H1 (cell line): ENCODE measurements around the gene RPS19. TPM values are rescaled to one million over a fixed set of nuclear protein-coding genes. Genes with fewer than 3 reads are reported as not detected.

Source experiments
- CTCF ChIA-PET: fragments of 300-600 bp; sonication (Branson Sonifier 250); formaldehyde crosslinking; loops from one replicate; lab custom pipeline; 2021; ENCODE audit not compliant: partially characterized antibody; lab: Charles Lee
- POLR2A ChIA-PET: fragments of 300-600 bp; sonication (Branson Sonifier 250); formaldehyde crosslinking; loops from one replicate; lab custom pipeline; 2021; ENCODE audit warnings: inconsistent platforms; ENCODE audit not compliant: partially characterized antibody; lab: Charles Lee
- DNase-seq, 2 experiments: peaks; one replicate each; pipeline versions ENCODE4 v3.0.0 to v3.0.0-alpha.2; 2010 to 2022; ENCODE audit warnings: low spot score in 2 of 2, low read depth in 1 of 2, mixed read lengths in 1 of 2
- FAIRE-seq: peaks from 2 replicates; lab custom pipeline; 2011; peaks lifted over from hg19 to GRCh38; lab: Jason Lieb, UNC
- H2AFZ ChIP-seq: 2 replicates; pipeline ENCODE4 v1.8.1; 2012; ENCODE audit warnings: low read length, inconsistent platforms
- H2AK5ac ChIP-seq: 2 replicates; pipeline ENCODE4 v1.6.1; 2013; ENCODE audit warnings: low read depth, low read length
- H2BK120ac ChIP-seq: replicated peaks from 2 replicates; pipeline ENCODE3; 2013; ENCODE audit warnings: low read depth, low read length, inconsistent platforms
- H2BK12ac ChIP-seq: 2 replicates; pipeline ENCODE4 v1.6.1; 2013; ENCODE audit warnings: low read depth, low read length
- H2BK15ac ChIP-seq: 2 replicates; pipeline ENCODE4 v1.6.1; 2013; ENCODE audit warnings: low read length
- H2BK20ac ChIP-seq: 2 replicates; pipeline ENCODE4 v1.6.1; 2013; ENCODE audit warnings: low read length
- H2BK5ac ChIP-seq: 2 replicates; pipeline ENCODE4 v1.6.1; 2013; ENCODE audit warnings: low read depth, low read length
- H3K14ac ChIP-seq: 2 replicates; pipeline ENCODE4 v1.6.1; 2013; ENCODE audit warnings: inconsistent platforms; ENCODE audit not compliant: insufficient read length
- H3K18ac ChIP-seq: 2 replicates; pipeline ENCODE4 v1.6.1; 2013; ENCODE audit warnings: low read length; ENCODE audit errors: extremely low read depth
- H3K23ac ChIP-seq: 2 replicates; pipeline ENCODE4 v1.6.1; 2013; ENCODE audit warnings: inconsistent platforms; ENCODE audit not compliant: insufficient read length
- H3K23me2 ChIP-seq: 2 replicates; pipeline ENCODE4 v1.6.1; 2013; ENCODE audit warnings: low read depth, low read length
- H3K27ac ChIP-seq: 2 replicates; pipeline ENCODE4 v1.6.1; 2011; ENCODE audit warnings: low read depth, low read length, inconsistent platforms
- H3K27me3 ChIP-seq, 4 experiments: replicated peaks in 1 of 4; 1 replicate in 1 of 4; 2 replicates in 3 of 4; pipeline versions ENCODE4 v1.6.1 to v1.8.1; 2011 to 2013; ENCODE audit warnings: low read length in 3 of 4, mild to moderate bottlenecking in 3 of 4, inconsistent platforms in 2 of 4, mixed read lengths in 2 of 4, moderate library complexity in 1 of 4; ENCODE audit not compliant: control insufficient read depth in 3 of 4, insufficient read depth in 3 of 4; ENCODE audit errors: extremely low read depth in 1 of 4
- H3K36me3 ChIP-seq, 4 experiments: 2 replicates each; pipeline versions ENCODE4 v1.6.1 to v1.8.1; 2011 to 2013; ENCODE audit warnings: mild to moderate bottlenecking in 4 of 4, low read length in 3 of 4, moderate library complexity in 2 of 4, control low read depth in 1 of 4, inconsistent platforms in 1 of 4; ENCODE audit not compliant: insufficient read depth in 4 of 4, control insufficient read depth in 2 of 4
- H3K4ac ChIP-seq: replicated peaks from 2 replicates; pipeline ENCODE3; 2013; ENCODE audit warnings: low read length, low read depth, mixed read lengths, inconsistent platforms; ENCODE audit not compliant: insufficient read length
- H3K4me1 ChIP-seq, 4 experiments: replicated peaks in 1 of 4; 1 replicate in 1 of 4; 2 replicates in 3 of 4; pipeline versions ENCODE4 v1.6.1 to v1.8.1; 2011 to 2013; ENCODE audit warnings: low read length in 3 of 4, inconsistent platforms in 2 of 4, mixed read lengths in 1 of 4; ENCODE audit not compliant: insufficient read depth in 4 of 4, control insufficient read depth in 3 of 4
- H3K4me2 ChIP-seq, 2 experiments: 2 replicates each; pipeline versions ENCODE4 v1.6.1 to v1.8.1; 2011 to 2013; ENCODE audit warnings: low read depth in 2 of 2, low read length in 2 of 2, control low read depth in 1 of 2, inconsistent platforms in 1 of 2, mild to moderate bottlenecking in 1 of 2; ENCODE audit not compliant: insufficient read depth in 1 of 2
- H3K4me3 ChIP-seq, 4 experiments: fragments of 200-600, 300-600 bp in 1 of 4; sonication (generic), shearing (Covaris generic), sonication (Bioruptor Twin) in 1 of 4; 2 replicates each; pipeline versions ENCODE4 v1.5.1 to v1.8.1; 2011 to 2016; ENCODE audit warnings: low read length in 4 of 4, low read depth in 3 of 4, control low read depth in 2 of 4, inconsistent platforms in 2 of 4, mild to moderate bottlenecking in 2 of 4, mixed read lengths in 1 of 4, moderate library complexity in 1 of 4; ENCODE audit not compliant: insufficient read depth in 2 of 4; ENCODE audit errors: extremely low read depth in 1 of 4
- H3K56ac ChIP-seq: replicated peaks from 2 replicates; pipeline ENCODE3; 2013; ENCODE audit warnings: low read depth, mild to moderate bottlenecking, mixed read lengths, low read length, inconsistent platforms; ENCODE audit not compliant: insufficient read length
- H3K79me1 ChIP-seq: 2 replicates; pipeline ENCODE4 v1.6.1; 2013; ENCODE audit warnings: low read depth, low read length, control low read depth
- H3K79me2 ChIP-seq, 2 experiments: 2 replicates each; pipeline versions ENCODE4 v1.6.1 to v1.8.1; 2012 to 2013; ENCODE audit warnings: low read length in 2 of 2, mild to moderate bottlenecking in 2 of 2, inconsistent platforms in 1 of 2; ENCODE audit not compliant: insufficient read depth in 2 of 2, control insufficient read depth in 1 of 2
- H3K9ac ChIP-seq, 4 experiments: replicated peaks in 1 of 4; 1 replicate in 1 of 4; 2 replicates in 3 of 4; pipeline versions ENCODE4 v1.6.1 to v1.8.1; 2011 to 2013; ENCODE audit warnings: low read depth in 3 of 4, low read length in 3 of 4, control low read depth in 2 of 4, mild to moderate bottlenecking in 2 of 4, moderate library complexity in 2 of 4, inconsistent platforms in 1 of 4; ENCODE audit errors: extremely low read depth in 1 of 4
- H3K9me3 ChIP-seq, 2 experiments: 2 replicates each; pipeline versions ENCODE4 v1.6.1 to v1.8.1; 2012 to 2013; ENCODE audit warnings: mild to moderate bottlenecking in 2 of 2, moderate library complexity in 2 of 2, control low read depth in 1 of 2, inconsistent platforms in 1 of 2, low read depth in 1 of 2, low read length in 1 of 2, mixed read lengths in 1 of 2; ENCODE audit not compliant: insufficient read depth in 2 of 2
- H4K20me1 ChIP-seq, 2 experiments: replicated peaks in 1 of 2; 2 replicates each; pipeline versions ENCODE3 to v1.8.1; 2011 to 2013; ENCODE audit warnings: inconsistent platforms in 2 of 2, low read length in 2 of 2, mild to moderate bottlenecking in 1 of 2; ENCODE audit not compliant: insufficient read depth in 2 of 2, control insufficient read depth in 1 of 2
- H4K5ac ChIP-seq: 2 replicates; pipeline ENCODE4 v1.6.1; 2013; ENCODE audit warnings: low read length, low read depth, mixed read lengths, inconsistent platforms; ENCODE audit not compliant: insufficient read length
- H4K8ac ChIP-seq: 2 replicates; pipeline ENCODE4 v1.8.0; 2013; ENCODE audit warnings: mild to moderate bottlenecking, moderate library complexity, low read length, inconsistent platforms; ENCODE audit not compliant: insufficient read depth; ENCODE audit errors: extremely low read depth
- H4K91ac ChIP-seq: replicated peaks from 2 replicates; pipeline ENCODE3; 2013; ENCODE audit warnings: low read length, mixed read lengths, inconsistent platforms; ENCODE audit not compliant: insufficient read length
- CTCF ChIP-seq, 3 experiments: IDR thresholded peaks; 1 replicate in 2 of 3; 2 replicates in 1 of 3; pipeline versions ENCODE4 v1.5.1 to v1.6.1; 2011; ENCODE audit warnings: low read length in 3 of 3, mild to moderate bottlenecking in 3 of 3, inconsistent platforms in 2 of 3, low read depth in 1 of 3, moderate library complexity in 1 of 3; ENCODE audit not compliant: insufficient read depth in 1 of 3; ENCODE audit errors: control extremely low read depth in 1 of 3
- FOSL1 ChIP-seq: IDR thresholded peaks from 2 replicates; pipeline ENCODE4 v1.6.1; 2011; ENCODE audit warnings: mild to moderate bottlenecking, low read depth, low read length, moderate library complexity; ENCODE audit not compliant: insufficient read depth
- HDAC6 ChIP-seq: IDR thresholded peaks from one replicate; pipeline ENCODE4 v1.7.1; 2012; ENCODE audit warnings: low read depth, mild to moderate bottlenecking, inconsistent platforms, low read length, moderate library complexity
- JUND ChIP-seq: IDR thresholded peaks from 2 replicates; pipeline ENCODE4 v1.6.1; 2011; ENCODE audit warnings: mild to moderate bottlenecking, improper control_type of control experiment, low read length
- KDM1A ChIP-seq: fragments of 200-600, 300-600 bp; sonication (generic); IDR thresholded peaks from 2 replicates; pipeline ENCODE4 v1.7.1; 2016; ENCODE audit warnings: mild to moderate bottlenecking, low read length, borderline replicate concordance
- POU5F1 ChIP-seq: IDR thresholded peaks from 2 replicates; pipeline ENCODE4 v1.6.1; 2011; ENCODE audit warnings: low read depth, mild to moderate bottlenecking, low read length, moderate library complexity
- SIRT6 ChIP-seq: IDR thresholded peaks from one replicate; pipeline ENCODE4 v1.7.1; 2012; ENCODE audit warnings: low read length, inconsistent platforms
- SRF ChIP-seq: IDR thresholded peaks from 2 replicates; pipeline ENCODE4 v1.6.1; 2011; ENCODE audit warnings: mild to moderate bottlenecking, low read depth, low read length, moderate library complexity
- YY1 ChIP-seq: IDR thresholded peaks from 2 replicates; pipeline ENCODE4 v1.6.1; 2011; ENCODE audit warnings: low read depth, mild to moderate bottlenecking, low read length
- WGBS, 2 experiments: shearing (Covaris generic) in 1 of 2; methylation state at CpG; one replicate each; pipeline versions ENCODE4 v1.1.6 to v1.1.7; 2013 to 2015; ENCODE audit warnings: low lambda C conversion rate in 2 of 2, mixed read lengths in 2 of 2, inconsistent platforms in 1 of 2, low coverage in 1 of 2, missing lambda C conversion rate in 1 of 2; ENCODE audit not compliant: insufficient replicate concordance in 2 of 2, insufficient coverage in 1 of 2, insufficient read length in 1 of 2; ENCODE audit errors: extremely low coverage in 1 of 2, missing lambda C conversion rate in 1 of 2; 5-methylcytosine and 5-hydroxymethylcytosine counted together
- polyA plus RNA-seq, 7 experiments: library from polyadenylated mRNA; depleted of rRNA in 3 of 7; stranded (reverse) in 5 of 7; unstranded in 2 of 7; fragments of >200 nt in 5 of 7; fragments of 200-250 nt in 2 of 7; gene quantifications; 1 replicate in 5 of 7; 2 replicates in 1 of 7; 4 replicates in 1 of 7; pipeline versions ENCODE4 v1.2.1 to v1.2.3, GENCODE V29; 2011 to 2013; ENCODE audit warnings: missing spikeins in 2 of 7, mixed read lengths in 2 of 7
- total RNA-seq: library from RNA; stranded (reverse); fragmentation: NEBNext Ultra II Directional; extraction: Animal tissue kit (Norgen Biotek cat#: 25700); gene quantifications from 2 replicates; pipeline ENCODE4 v1.2.1, GENCODE V29; 2021

The RPS19 gene
- total and polyA plus RNA-seq, 2 of the 8 experiments (the other 6 are each of a cell fraction or from before 2014, with no cell fraction given), result 2,817 to 5,751 TPM

DNA sequence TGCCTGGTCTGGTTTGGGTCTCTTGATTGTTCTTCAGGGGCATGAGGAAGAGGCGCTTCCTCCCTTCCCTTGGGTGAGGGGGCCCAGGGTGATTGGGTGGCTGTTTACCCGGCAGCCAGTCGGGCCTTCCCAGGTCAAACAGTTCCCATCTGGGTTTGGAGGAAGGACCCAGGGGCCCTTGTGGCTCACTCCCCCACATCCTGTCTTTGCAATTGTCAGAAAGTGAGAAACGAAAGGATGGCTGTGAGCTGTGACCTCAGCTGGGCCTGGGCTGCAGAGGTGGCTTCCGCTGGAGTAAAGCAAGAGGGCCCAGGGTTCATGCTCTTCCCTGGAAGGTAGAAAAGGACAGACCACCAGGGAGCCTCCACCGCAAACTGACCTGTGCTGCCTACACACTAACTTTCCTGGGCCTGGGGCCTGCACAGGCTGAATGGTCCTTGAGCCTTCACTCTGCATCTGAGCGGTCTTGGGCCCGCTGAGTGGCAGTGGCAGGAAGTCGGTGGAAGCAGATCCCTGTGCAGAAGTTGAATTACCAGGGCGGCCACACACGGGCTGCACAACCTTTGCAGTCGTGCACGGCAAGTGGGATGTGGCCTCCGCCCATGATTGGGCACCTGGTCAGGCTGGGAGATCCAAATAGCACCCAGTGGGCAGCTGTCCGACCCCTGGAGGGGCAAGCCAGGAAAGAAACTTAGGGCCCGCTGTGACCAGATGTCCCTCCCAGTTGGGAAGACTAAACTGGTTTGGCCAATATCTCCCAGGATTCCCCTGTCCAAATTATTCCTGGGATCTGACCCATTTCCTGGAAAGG lies 11.7 kb downstream of the RPS19 start:
- H3K9me3 ChIP-seq, result no peaks in the 10 kb centered on the region
- TF ChIP-seq KDM1A, result no peak
- no peak for TF ChIP-seq HDAC6
- TF ChIP-seq JUND, result no peak
- no peak for TF ChIP-seq YY1
- TF ChIP-seq FOSL1, result no peak
- TF ChIP-seq SIRT6, result peak; percentile 4
- TF ChIP-seq SRF, result no peak
- TF ChIP-seq POU5F1, result no peak
- no peak for TF ChIP-seq CTCF (IDR thresholded peaks at IDR 0.05; ENCODE audit: control extremely low read depth in 1 of 3, insufficient read depth in 1 of 3, low read depth in 1 of 3, low read length in 3 of 3)

More for the DNA sequence above, 11.7 kb downstream of the RPS19 start:
- Histone ChIP-seq H3K14ac (no peak overlapping the region), H2BK15ac (no peak overlapping the region), H3K9ac (no peak overlapping the region), H2BK5ac (no peak overlapping the region), H4K8ac (peak overlapping the region; percentile 86; the same call in 1 of the 2 replicates), H4K5ac (no peak overlapping the region), H3K4me2 (no peak overlapping the region), H3K23ac (no peak overlapping the region), H2BK12ac (no peak overlapping the region), H4K91ac (no peak overlapping the region), H2BK120ac (no peak overlapping the region), H4K20me1 (peaks cover 23 to 32% of the 10 kb centered on the region in 2 experiments), H3K4me1 (peaks cover 0 to 1% (median 0%) of the 10 kb centered on the region in 4 experiments; a peak in 3 of 7 replicates), H2AFZ (no peak overlapping the region), H2BK20ac (no peak overlapping the region), H3K79me1 (peaks cover 5% of the 10 kb centered on the region), H3K18ac (no peak overlapping the region), H3K56ac (no peak overlapping the region), H3K79me2 (peaks cover 0 to 15% of the 10 kb centered on the region in 2 experiments; a peak in 1 of 4 replicates), H3K36me3 (peaks cover 21 to 53% (median 42%) of the 10 kb centered on the region in 4 experiments), H3K23me2 (no peaks in the 10 kb centered on the region), H3K27ac (peak overlapping the region; percentile 41; the same call in 1 of the 2 replicates), H3K4ac (no peak overlapping the region), H3K27me3 (no peaks in the 10 kb centered on the region), H2AK5ac (no peak overlapping the region), H3K4me3 (no peak overlapping the region)
- 86% methylated on average over 15 of the region's 16 CpGs; no CpG with 5 or more reads in 1 of the 2 experiments for WGBS, 2 experiments
- CTCF ChIA-PET, result interaction anchor here (0.9 to 5.0 kb wide), 14 partner anchors 8 to 213 kb away, joined by 3 to 37 read pairs (median 10); partner anchors contain the start of genes RABAC1 and RPS19
- POLR2A ChIA-PET, result interaction anchor here (0.8 to 13.9 kb wide), 17 partner anchors 7 to 92 kb away, joined by 4 to 298 read pairs (median 18); partner anchors contain the start of genes ARHGEF1, ERFL, RABAC1 and RPS19
- no peak for FAIRE-seq
- DNase-seq, result no peak
